Fibroblast of villous mesenchyme (primary cell): ENCODE data around the gene TPPP3. TPM values are rescaled to one million over a fixed set of nuclear protein-coding genes. Genes with fewer than 3 reads are reported as not detected.
A peak's percentile ranks its signal among the peaks of the same experiment; 100 is the strongest.

Experiments used
- DNase-seq: peaks from one replicate; pipeline ENCODE4 v3.0.0-alpha.2; 2010; ENCODE audit warnings: low read depth
- H3K4me3 ChIP-seq: 2 replicates; pipeline ENCODE4 v1.5.1; 2011; ENCODE audit warnings: low read depth, mild to moderate bottlenecking, low read length
- total RNA-seq: library from RNA; depleted of rRNA; stranded (reverse); fragments of >200 nt; gene quantifications from 2 replicates; pipeline ENCODE4 v1.2.3, GENCODE V29; 2012
- TF ChIP-seq, protein P1 (sequence below): IDR thresholded peaks from 2 replicates; pipeline ENCODE4 v1.5.1; 2012; ENCODE audit warnings: low read depth, mild to moderate bottlenecking, low read length; ENCODE audit not compliant: insufficient read depth

TPPP3 gene
- total RNA-seq, 1 donor = 0.86 TPM

GRCh38 chr16:67437513-67437912, 44.2 kb upstream of the TPPP3 start:
- H3K4me3 ChIP-seq = no peak overlapping the region
- no peak for DNase-seq
- TF ChIP-seq, protein P1, sequence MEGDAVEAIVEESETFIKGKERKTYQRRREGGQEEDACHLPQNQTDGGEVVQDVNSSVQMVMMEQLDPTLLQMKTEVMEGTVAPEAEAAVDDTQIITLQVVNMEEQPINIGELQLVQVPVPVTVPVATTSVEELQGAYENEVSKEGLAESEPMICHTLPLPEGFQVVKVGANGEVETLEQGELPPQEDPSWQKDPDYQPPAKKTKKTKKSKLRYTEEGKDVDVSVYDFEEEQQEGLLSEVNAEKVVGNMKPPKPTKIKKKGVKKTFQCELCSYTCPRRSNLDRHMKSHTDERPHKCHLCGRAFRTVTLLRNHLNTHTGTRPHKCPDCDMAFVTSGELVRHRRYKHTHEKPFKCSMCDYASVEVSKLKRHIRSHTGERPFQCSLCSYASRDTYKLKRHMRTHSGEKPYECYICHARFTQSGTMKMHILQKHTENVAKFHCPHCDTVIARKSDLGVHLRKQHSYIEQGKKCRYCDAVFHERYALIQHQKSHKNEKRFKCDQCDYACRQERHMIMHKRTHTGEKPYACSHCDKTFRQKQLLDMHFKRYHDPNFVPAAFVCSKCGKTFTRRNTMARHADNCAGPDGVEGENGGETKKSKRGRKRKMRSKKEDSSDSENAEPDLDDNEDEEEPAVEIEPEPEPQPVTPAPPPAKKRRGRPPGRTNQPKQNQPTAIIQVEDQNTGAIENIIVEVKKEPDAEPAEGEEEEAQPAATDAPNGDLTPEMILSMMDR = no peak

DNA sequence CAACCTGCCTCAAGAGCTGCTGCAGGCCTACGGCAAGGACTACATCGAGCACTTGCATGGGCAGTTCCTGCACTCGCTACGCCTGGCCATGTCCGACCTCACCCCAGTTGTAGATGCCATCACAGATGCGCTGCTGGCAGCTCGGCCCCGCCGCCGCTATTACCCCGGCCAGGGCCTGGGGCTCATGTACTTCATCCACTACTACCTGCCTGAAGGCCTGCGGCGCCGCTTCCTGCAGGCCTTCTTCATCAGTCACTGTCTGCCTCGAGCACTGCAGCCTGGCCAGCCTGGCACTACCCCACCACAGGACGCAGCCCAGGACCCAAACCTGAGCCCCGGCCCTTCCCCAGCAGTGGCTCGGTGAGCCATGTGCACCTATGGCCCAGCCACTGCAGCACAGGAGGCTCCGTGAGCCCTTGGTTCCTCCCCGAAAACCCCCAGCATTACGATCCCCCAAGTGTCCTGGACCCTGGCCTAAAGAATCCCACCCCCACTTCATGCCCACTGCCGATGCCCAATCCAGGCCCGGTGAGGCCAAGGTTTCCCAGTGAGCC, 43.4 kb upstream of the TPPP3 start:
- H3K4me3 ChIP-seq = no peak overlapping the region
- TF ChIP-seq, protein P1 = no peak
- DNase-seq = no peak

DNA sequence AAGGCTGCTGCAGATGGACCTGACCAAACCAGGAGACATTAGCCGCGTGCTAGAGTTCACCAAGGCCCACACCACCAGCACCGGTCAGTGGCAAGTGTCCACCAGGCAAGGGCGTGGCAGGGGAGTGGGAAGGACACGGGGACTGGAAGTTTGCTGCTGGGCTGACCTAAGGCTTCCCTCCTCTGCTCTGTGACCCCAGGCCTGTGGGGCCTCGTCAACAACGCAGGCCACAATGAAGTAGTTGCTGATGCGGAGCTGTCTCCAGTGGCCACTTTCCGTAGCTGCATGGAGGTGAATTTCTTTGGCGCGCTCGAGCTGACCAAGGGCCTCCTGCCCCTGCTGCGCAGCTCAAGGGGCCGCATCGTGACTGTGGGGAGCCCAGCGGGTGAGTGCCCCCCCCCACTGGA, 42.5 kb upstream of the TPPP3 start:
- no peak overlapping the region for H3K4me3 ChIP-seq
- DNase-seq = no peak
- TF ChIP-seq, protein P1 = no peak

GRCh38 chr16:67433131-67433719, 39.9 kb upstream of the TPPP3 start:
- no peak for DNase-seq
- H3K4me3 ChIP-seq = no peak overlapping the region
- TF ChIP-seq, protein P1 = no peak

DNA sequence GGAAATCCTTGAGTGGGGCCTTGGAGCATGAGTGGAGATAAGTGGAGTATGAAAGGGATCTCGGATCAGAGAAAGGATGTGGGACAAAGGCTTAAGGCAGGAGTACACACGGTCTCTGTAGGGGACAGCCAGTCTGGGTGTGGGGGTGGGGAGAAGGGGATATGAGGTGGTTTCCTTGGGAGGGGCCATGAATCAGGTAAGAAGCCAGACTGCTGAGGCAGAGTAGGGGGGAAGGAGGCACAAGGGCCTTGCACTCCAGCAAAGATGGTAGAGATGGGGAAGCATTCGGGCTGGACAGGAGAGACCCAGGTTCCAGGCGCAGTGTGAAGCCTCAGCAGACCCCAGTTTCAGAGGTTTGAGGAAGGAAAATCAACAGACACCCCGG, 39.2 kb upstream of the TPPP3 start:
- no peak overlapping the region for H3K4me3 ChIP-seq
- TF ChIP-seq, protein P1 = no peak
- no peak for DNase-seq

DNA sequence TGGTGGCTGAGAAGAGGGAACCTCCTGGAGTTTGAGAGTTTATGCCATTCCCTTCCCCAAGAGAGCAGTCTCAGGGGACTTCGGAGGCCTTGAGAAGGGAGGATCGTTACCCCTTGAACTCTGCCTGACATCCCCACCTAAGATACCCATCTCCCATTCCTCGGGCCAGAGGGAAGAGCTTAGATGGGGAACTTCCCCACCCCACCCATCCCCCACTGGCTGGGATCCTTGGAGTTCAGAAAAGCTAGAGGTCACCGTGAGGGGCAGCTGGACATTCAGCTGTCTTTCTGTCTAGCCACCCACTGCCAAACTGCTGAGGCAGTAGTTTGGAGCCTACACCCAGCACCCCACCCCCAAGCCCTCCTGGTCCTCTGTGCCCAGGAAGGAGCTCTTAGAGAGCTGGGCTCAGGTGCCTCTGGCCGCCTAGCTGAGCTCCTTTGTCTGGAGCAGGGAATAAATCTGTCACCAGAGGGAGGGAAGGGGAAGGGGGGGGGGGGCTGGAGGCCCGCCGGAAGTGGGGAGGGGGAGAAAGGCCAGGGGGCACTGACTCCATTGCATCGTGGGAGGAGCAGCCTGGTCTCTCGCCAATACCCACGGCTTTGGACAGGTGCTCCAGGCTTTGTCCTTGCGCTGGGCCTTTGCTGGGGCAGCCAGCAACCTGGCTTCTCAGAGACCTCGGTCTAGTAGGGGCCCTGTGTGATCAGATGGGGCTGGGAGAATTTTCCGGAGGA, 38.6 kb upstream of the TPPP3 start:
- DNase-seq = no peak
- peak overlapping the region; percentile 45 for H3K4me3 ChIP-seq
- TF ChIP-seq, protein P1 = no peak
